Amygdala (tissue), 56 donors: ENCODE data around the gene USF1.
"Not testable (repeated sequence)": the region's sequence is repeated elsewhere in the genome, so short reads cannot be mapped to it uniquely, and the experiment has no call there.

Source experiments
- DNase-seq, 56 donors: peaks; one replicate each; lab custom pipeline; 2025; lab: John Stamatoyannopoulos, UW

USF1 gene

DNA sequence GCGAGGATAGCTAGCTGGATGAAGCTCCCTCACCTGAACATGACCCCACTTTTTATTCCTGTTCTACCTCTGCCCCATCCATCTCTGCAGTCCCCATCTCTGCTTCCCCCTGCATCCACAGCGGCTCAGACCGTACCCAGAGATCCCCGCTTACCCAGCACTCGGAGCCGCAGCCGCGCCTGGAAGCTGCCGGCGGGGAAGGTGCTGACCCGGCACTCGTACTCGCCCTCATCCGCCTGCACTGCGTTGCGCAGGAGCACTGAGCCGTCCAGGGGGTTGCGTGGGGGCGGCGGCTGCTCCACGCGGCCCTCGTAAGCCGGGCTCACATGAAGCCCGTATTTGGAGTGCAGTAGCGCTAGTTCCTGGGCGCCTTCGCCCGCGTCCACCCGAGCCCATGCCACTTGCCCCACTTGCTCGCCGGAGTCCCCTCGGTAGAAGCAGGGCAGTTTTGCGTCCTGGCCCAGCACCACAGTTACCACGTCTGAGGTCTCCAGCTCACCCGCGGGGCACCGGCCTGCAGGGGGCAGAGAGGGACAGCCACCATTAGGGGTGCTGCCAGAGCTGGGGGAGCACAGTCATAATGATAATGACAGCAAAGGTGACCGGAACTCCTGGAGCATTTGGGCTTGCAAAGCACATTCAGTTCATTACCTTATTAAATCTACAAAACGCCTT is 33.8 kb upstream of the USF1 start:
- DNase-seq: no peak

DNA sequence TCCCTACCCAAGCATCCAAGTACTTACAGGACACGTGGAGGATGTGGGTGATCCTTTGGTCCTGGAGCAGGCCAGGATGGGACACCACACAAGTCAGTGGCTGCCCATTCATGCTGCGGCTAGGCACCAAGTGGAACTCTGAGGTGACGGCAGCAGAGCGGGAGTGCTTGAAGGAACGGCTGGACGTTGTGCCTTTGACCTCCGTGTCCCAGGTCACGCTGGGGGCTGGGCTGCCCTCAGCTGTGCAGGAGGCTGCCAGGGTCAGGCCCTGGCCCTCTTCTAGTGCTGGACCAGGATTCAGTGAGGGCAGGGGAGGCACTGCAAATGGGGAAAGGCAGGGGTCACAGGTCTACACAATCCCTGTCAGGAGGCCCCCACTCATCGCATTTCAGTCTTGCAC is 31.6 kb upstream of the USF1 start:
- DNase-seq: no peak

DNA sequence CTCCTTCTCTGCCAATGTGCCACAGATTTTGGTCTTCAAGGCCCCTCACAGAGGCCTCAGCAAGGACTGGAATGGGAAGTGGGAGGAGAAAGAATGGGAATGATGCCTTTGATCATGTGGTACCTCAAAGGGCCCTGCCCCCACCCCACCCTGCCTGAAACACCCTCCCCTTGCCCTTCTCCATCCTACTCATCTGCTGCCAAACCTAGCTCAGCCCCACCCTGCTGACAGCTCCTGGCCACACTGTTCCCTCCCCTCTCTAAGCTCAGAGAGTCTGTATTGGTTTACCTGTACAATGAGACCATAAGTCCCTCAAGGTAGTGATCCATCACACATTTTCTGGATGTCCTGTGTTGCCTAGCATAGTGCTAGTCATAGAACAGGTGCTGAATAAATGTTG is 30.6 kb upstream of the USF1 start:
- no peak for DNase-seq

GRCh38 chr1:161074676-161075368 is 29.0 kb upstream of the USF1 start:
- no peak for DNase-seq

DNA sequence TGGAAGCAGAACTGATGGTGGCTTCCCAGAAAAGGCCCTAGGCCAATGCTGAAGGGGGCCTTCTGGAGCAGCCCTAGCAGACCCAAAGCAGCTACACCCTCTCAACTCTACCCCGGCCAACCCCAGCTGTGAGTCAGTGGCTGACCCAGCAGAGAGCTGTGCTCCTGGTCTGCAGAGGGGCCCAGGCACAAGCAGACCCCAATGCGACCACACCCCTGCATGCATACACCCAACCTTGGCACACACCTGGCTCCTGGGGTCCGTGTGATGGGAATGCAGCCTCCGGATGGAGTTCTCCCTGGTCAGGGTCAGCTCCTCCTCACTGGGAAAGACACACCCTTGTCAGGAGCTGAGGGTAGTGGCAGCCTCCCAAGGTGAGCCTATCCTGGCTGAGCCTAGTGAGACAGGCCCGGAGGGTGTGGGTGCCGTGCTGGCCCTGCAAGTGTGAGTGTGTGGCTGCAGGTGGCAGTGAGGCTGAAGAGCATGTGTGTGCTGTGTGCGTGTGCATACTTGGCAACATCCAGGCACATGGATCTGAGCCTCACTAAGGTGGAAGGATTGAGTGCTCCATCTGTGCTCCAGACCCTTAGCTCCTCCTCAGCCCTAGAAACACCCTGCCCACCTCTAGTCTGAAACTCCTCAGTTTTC is 27.8 kb upstream of the USF1 start:
- DNase-seq: no peak

- DNase-seq: no peak
Observed at GRCh38 chr1:161072751-161073449, 27.1 kb upstream of the USF1 start.

DNA sequence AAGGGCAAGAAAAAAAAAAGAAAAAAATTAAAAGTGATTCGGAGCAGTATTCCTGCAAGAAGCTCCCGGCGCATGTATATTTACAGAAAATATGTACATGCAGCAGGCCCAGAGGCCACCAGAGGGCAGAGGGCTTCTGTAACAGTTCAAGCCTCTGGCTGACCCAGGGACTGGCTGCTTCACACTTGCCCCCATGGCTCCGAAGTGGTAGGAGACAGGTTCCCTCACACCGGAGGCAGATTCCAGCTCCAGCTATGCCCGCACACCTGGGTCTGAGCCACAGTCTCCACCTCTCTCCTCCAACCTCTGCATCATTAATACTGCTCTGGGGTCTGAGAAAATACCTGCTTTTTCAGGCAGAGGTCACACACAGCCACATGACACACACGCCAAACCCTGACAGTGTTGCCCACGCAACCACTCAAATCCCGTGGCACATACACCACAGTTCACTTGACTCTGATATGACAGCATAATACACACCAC is 26.2 kb upstream of the USF1 start:
- peak in 7 of 56 donors; percentile 4 to 37 (median 11) for DNase-seq

DNA sequence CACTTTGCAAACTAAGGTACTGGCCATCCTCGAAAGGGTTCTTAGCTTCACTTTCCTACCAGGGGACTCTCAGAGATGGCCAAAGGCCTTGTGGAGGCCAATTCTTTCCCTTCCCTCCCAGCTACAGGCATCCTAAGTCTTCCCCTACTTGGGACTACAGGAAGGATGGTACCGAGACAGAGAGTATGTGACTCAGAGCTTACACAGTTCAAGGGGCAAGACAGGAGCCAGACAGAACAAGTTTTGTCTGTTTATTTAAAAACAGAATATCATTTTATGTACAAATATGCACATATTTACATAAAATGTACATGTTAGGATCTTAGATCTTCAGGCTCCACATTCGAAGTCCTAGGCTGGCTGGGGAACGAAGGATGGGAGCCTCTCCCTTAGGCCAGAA is 25.0 kb upstream of the USF1 start:
- no peak for DNase-seq

DNA sequence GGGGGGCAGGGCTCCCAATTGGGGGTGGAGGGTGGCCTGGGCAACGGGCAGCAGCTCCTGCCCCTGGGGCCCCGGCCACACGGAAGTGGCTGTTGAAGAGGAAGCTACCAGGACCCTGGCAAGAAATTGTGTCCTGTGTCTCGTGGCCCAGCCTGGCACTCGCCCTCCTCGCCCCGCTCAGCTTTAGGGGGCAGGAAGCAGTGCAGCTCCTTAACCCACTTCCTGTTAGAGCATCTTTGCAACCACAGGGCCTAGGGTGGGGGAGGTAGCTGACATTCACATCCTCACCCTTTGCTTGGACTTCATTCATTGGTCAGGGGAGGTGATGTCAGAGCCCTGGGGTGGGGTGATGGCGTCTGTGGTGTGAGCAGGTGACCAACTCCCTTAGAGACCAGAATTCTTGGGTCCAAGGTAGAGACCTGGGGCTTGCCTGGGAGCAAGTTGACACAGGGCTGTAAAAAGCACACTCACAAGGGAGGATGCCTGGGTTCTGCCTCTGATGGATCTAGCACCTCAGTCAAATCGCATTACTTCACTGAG is 24.0 kb upstream of the USF1 start, which contains the start of gene ARHGAP30:
Gene ARHGAP30 (minus strand): TSS at position 161 of the 540 bp plus-strand sequence. CDS start 267 bp downstream, outside the sequence.
- peak in 36 of 56 donors; percentile 2 to 54 (median 24) for DNase-seq

- DNase-seq: no peak
Observed at GRCh38 chr1:161069241-161069640, 23.5 kb upstream of the USF1 start.

DNA sequence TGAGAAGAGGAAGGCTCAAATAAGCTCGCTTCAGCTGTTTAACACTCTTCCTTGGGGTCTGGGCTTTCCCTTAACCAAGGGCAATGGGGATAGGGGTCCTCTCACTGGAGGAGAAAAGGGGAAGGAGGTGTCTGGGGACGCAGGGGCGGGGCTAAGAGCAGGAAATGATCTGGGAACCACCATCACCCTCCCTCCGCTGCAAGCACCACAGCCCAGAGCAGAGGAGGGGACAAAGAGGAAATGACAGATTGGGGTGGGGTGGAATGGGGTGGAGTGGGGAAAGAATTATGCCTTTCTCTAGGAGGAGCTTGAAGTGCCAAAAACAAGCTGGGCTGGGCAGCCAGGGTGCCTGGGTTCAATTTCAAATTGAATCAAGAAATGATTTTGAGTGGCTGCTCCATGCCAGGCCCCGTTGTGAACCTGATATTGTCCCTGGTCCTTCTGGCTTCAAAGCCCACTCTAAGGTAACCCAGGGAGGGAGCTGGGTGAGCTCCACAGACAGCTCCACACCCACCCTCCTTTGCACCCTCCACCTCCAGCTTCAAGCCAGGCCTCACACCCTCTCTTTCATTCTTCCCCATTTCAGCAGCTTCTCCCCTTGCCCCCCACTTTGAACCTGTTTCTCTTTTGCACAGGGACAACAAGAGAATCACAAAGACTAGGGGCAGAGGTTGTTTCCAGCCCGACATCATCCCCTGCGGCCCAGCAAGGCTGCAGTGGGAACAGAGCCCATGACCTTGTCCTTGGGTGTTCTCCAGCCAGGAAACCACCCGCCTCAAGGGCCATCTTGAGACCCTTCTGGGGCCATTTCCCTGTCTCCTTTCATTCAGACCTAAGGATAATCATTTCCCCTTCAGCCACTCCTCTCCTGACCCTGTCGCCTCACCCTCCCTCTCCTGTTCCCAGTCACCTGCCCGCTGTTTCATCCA is 22.8 kb upstream of the USF1 start:
- peak in 26 of 56 donors; percentile 3 to 56 (median 20) for DNase-seq

GRCh38 chr1:161066694-161067093 is 20.9 kb upstream of the USF1 start:
- DNase-seq: no peak

DNA sequence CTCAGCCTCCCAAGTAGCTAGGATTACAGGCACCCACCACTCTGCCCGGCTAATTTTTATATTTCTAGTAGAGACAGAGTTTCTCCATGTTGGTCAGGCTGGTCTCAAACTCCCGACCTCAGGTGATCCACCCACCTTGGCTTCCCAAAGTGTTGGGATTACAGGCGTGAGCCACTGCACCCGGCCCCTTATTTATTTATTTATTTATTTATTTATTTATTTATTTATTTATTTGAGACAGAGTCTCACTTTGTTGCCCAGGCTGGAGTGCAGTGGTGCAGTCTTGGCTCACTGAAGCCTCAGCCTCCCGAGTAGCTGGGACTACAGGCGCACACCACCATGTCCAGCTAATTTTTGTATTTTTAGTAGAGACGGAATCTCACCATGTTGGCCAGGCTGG is 19.9 kb upstream of the USF1 start:
- DNase-seq: not testable (repeated sequence)

DNA sequence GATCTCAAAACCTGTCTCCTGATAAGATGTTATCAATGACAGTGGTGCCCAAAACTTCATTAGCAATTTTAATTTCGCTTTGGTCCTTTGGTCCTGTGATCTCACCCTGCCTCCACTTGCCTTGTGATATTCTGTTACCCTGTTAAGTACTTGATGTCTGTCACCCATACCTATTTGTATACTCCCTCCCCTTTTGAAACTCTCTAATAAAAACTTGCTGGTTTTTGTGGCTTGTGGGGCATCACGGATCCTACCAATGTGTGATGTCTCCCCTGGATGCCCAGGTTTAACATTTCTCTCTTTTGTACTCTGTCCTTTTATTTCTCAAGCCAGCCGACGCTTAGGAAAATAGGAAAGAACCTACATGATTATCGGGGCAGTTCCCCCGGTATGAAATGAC is 18.2 kb upstream of the USF1 start:
- DNase-seq: not testable (repeated sequence)

- DNase-seq: no peak
Observed at GRCh38 chr1:161061419-161061818, 15.6 kb upstream of the USF1 start.

GRCh38 chr1:161059293-161059692 is 13.5 kb upstream of the USF1 start:
- no peak for DNase-seq

GRCh38 chr1:161054805-161055204 is 9.0 kb upstream of the USF1 start:
- no peak for DNase-seq

DNA sequence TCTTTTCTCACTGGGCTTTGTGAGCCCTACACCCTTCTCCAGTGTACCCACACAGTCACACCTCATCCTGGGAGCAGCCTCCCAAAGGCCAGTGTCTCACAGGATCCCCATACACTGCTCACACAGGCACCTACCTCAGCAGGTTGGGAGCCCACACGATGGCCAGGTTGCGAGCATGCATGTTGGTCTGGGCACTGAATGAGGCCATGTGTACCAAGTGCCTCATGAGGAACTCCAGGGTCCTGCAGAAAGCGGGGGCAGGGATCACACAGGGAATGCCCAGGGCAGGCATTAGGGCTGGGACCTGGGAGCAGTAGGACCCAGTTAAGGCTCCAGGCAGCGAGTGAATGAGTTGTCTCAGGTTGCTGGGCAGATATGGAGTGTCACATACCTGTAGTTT is 8.5 kb upstream of the USF1 start:
- no peak for DNase-seq

GRCh38 chr1:161052899-161053298 is 7.1 kb upstream of the USF1 start:
- no peak for DNase-seq
